ENCODE data around the gene GPC6.

Gene GPC6

GRCh38 chr13:93364166-93364565 lies 137.6 kb downstream of the GPC6 start:
- H3K4me3 ChIP-seq (ENCODE audit: control insufficient read depth, low read depth, low read length): no peak overlapping the region
- TF ChIP-seq CTCF (IDR thresholded peaks at IDR 0.05; ENCODE audit: control insufficient read depth, insufficient read depth, low read depth, low read length, missing control alignments): no peak
- no peak for DNase-seq (ENCODE audit: low read depth)

- DNase-seq (ENCODE audit: low read depth): no peak
- no peak for TF ChIP-seq CTCF (IDR thresholded peaks at IDR 0.05; ENCODE audit: control insufficient read depth, insufficient read depth, low read depth, low read length, missing control alignments)
- H3K4me3 ChIP-seq (ENCODE audit: control insufficient read depth, low read depth, low read length): no peak overlapping the region
Observed at GRCh38 chr13:93368296-93368695, 141.7 kb downstream of the GPC6 start.

- TF ChIP-seq CTCF (IDR thresholded peaks at IDR 0.05; ENCODE audit: control insufficient read depth, insufficient read depth, low read depth, low read length, missing control alignments): no peak
- no peak overlapping the region for H3K4me3 ChIP-seq (ENCODE audit: control insufficient read depth, low read depth, low read length)
- DNase-seq (ENCODE audit: low read depth): no peak
Observed at GRCh38 chr13:93368718-93369117, 142.1 kb downstream of the GPC6 start.

- H3K4me3 ChIP-seq (ENCODE audit: control insufficient read depth, low read depth, low read length): no peak overlapping the region
- TF ChIP-seq CTCF (IDR thresholded peaks at IDR 0.05; ENCODE audit: control insufficient read depth, insufficient read depth, low read depth, low read length, missing control alignments): no peak
Observed at GRCh38 chr13:93372856-93373255, 146.2 kb downstream of the GPC6 start.

GRCh38 chr13:93375491-93375890 lies 148.9 kb downstream of the GPC6 start:
- no peak overlapping the region for H3K4me3 ChIP-seq (ENCODE audit: control insufficient read depth, low read depth, low read length)
- no peak for DNase-seq (ENCODE audit: low read depth)
- TF ChIP-seq CTCF (IDR thresholded peaks at IDR 0.05; ENCODE audit: control insufficient read depth, insufficient read depth, low read depth, low read length, missing control alignments): no peak

More at GRCh38 chr13:93372856-93373255, 146.2 kb downstream of the GPC6 start:
- DNase-seq (ENCODE audit: low read depth): no peak

- no peak overlapping the region for H3K4me3 ChIP-seq (ENCODE audit: control insufficient read depth, low read depth, low read length)
- no peak for TF ChIP-seq CTCF (IDR thresholded peaks at IDR 0.05; ENCODE audit: control insufficient read depth, insufficient read depth, low read depth, low read length, missing control alignments)
- no peak for DNase-seq (ENCODE audit: low read depth)
Observed at GRCh38 chr13:93377196-93377595, 150.6 kb downstream of the GPC6 start.

- no peak for DNase-seq (ENCODE audit: low read depth)
- TF ChIP-seq CTCF (IDR thresholded peaks at IDR 0.05; ENCODE audit: control insufficient read depth, insufficient read depth, low read depth, low read length, missing control alignments): no peak
- no peak overlapping the region for H3K4me3 ChIP-seq (ENCODE audit: control insufficient read depth, low read depth, low read length)
Observed at GRCh38 chr13:93378184-93378583, 151.6 kb downstream of the GPC6 start.
